ENCODE data around the gene CBX7.

DNA sequence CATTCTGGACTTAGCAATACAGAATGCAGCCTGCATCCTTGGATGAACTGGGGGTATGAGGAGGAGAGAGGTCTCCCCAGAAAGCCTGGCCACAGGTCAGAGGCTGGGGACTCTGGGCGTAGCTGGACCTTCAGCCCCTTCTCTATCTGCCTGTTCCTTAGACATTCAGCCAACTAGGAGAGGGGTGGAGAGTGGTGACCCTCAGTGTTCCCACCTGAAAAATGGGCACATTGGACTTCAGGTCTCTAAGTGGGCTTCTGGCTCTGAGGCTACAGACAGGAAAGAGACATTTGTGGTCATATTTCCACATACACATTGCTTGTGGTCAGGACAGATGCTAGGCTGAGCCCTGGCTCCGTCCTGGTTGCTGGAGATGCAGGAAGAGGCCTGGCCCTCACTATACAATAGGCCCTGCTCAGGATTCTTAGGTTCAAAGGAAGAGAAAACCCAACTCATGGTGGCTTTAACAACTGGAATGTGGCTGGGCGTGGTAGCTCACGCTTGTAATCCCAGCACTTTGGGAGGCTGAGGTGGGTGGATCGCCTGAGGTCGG is 30.1 kb upstream of the CBX7 start:
- TF ChIP-seq EZH2phosphoT487 (IDR thresholded peaks at IDR 0.05; ENCODE audit: borderline replicate concordance, low read depth, low read length) = no peak
- TF ChIP-seq, protein P1, sequence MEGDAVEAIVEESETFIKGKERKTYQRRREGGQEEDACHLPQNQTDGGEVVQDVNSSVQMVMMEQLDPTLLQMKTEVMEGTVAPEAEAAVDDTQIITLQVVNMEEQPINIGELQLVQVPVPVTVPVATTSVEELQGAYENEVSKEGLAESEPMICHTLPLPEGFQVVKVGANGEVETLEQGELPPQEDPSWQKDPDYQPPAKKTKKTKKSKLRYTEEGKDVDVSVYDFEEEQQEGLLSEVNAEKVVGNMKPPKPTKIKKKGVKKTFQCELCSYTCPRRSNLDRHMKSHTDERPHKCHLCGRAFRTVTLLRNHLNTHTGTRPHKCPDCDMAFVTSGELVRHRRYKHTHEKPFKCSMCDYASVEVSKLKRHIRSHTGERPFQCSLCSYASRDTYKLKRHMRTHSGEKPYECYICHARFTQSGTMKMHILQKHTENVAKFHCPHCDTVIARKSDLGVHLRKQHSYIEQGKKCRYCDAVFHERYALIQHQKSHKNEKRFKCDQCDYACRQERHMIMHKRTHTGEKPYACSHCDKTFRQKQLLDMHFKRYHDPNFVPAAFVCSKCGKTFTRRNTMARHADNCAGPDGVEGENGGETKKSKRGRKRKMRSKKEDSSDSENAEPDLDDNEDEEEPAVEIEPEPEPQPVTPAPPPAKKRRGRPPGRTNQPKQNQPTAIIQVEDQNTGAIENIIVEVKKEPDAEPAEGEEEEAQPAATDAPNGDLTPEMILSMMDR (conservative IDR thresholded peaks at IDR 0.05; ENCODE audit: low read length) = no peak

Measured in OCI-LY7 (cell line).